Fibroblast of peridontal ligament (primary cell): ENCODE measurements around the gene GALNT18.

Experiments used
- DNase-seq: peaks from one replicate; pipeline ENCODE4 v3.0.0-alpha.2; 2010; ENCODE audit errors: extremely low read depth

The GALNT18 gene

GRCh38 chr11:11243590-11244469, 378.0 kb downstream of the GALNT18 start:
- no peak for DNase-seq

- DNase-seq = no peak
These were observed 378.6 kb downstream of the GALNT18 start for GRCh38 chr11:11243209-11243589.

GRCh38 chr11:11241284-11241683, 380.5 kb downstream of the GALNT18 start:
- DNase-seq = no peak

- no peak for DNase-seq
These were observed 381.8 kb downstream of the GALNT18 start for GRCh38 chr11:11239959-11240358.

GRCh38 chr11:11237070-11237832, 384.6 kb downstream of the GALNT18 start:
- DNase-seq = no peak

- DNase-seq = no peak
These were observed 385.2 kb downstream of the GALNT18 start for GRCh38 chr11:11236498-11237059.

- DNase-seq = no peak
These were observed 390.0 kb downstream of the GALNT18 start for GRCh38 chr11:11231763-11232162.

GRCh38 chr11:11230802-11231562, 390.8 kb downstream of the GALNT18 start:
- no peak for DNase-seq

GRCh38 chr11:11230087-11230486, 391.7 kb downstream of the GALNT18 start:
- DNase-seq = no peak

- DNase-seq = no peak
These were observed 392.2 kb downstream of the GALNT18 start for GRCh38 chr11:11229647-11230046.

- DNase-seq = no peak
These were observed 394.3 kb downstream of the GALNT18 start for GRCh38 chr11:11227296-11228085.
